SU-DHL-6 (cell line): Measurements from ENCODE around the gene MACIR.

ENCODE experiments used
- H2AFZ ChIP-seq: fragments of 200-600 bp; sonication (generic); 2 replicates; pipeline ENCODE4 v1.6.1; 2014; ENCODE audit warnings: low read depth, mild to moderate bottlenecking, moderate library complexity, mixed read lengths, antibody characterized with exemption, low read length; ENCODE audit not compliant: severe bottlenecking
- H3F3A ChIP-seq: fragments of 200-600 bp; shearing (Covaris generic); 2 replicates; pipeline ENCODE4 v1.6.0; 2016; ENCODE audit warnings: antibody characterized with exemption, mild to moderate bottlenecking; ENCODE audit not compliant: insufficient read depth
- H3K27ac ChIP-seq: fragments of 200-600 bp; sonication (generic); 2 replicates; pipeline ENCODE4 v1.5.1; 2016; ENCODE audit warnings: low read depth, mild to moderate bottlenecking, low read length, moderate library complexity, mixed read lengths
- H3K27me3 ChIP-seq: fragments of 200-600 bp; sonication (generic), shearing (Covaris generic); 2 replicates; pipeline ENCODE4 v1.6.0; 2014; ENCODE audit warnings: mild to moderate bottlenecking, low read length
- H3K36me3 ChIP-seq: fragments of 200-600 bp; sonication (generic); 2 replicates; pipeline ENCODE4 v1.6.1; 2014; ENCODE audit warnings: mild to moderate bottlenecking, low read length, mixed read lengths
- H3K4me2 ChIP-seq: fragments of 300-600, 200-600 bp; shearing (Covaris generic), sonication (generic); 2 replicates; pipeline ENCODE4 v1.6.0; 2014; ENCODE audit warnings: low read length, low read depth, mild to moderate bottlenecking; ENCODE audit not compliant: poor library complexity, severe bottlenecking
- H3K4me3 ChIP-seq: fragments of 200-600 bp; sonication (generic); 2 replicates; pipeline ENCODE4 v1.5.1; 2014; ENCODE audit warnings: antibody characterized with exemption, low read length, mild to moderate bottlenecking, mixed read lengths; ENCODE audit not compliant: insufficient read depth, poor library complexity, severe bottlenecking
- H3K79me2 ChIP-seq: fragments of 200-600 bp; sonication (generic); 2 replicates; pipeline ENCODE4 v1.6.1; 2014; ENCODE audit warnings: mild to moderate bottlenecking, low read length, moderate library complexity; ENCODE audit not compliant: insufficient read depth
- H3K9ac ChIP-seq: fragments of 200-600 bp; sonication (generic); 2 replicates; pipeline ENCODE4 v1.7.0; 2014; ENCODE audit warnings: mild to moderate bottlenecking, low read length
- H3K9me2 ChIP-seq: fragments of 200-600 bp; sonication (generic); replicated peaks from 2 replicates; pipeline ENCODE4 v1.6.1; 2014; ENCODE audit warnings: low read length; ENCODE audit not compliant: insufficient read depth
- H3K9me3 ChIP-seq: fragments of 200-600 bp; sonication (generic); 2 replicates; pipeline ENCODE4 v1.6.1; 2014; ENCODE audit warnings: low read length, mixed read lengths; ENCODE audit not compliant: insufficient read depth
- H4K20me1 ChIP-seq: fragments of 200-600 bp; sonication (generic); 2 replicates; pipeline ENCODE4 v1.6.1; 2014; ENCODE audit warnings: low read depth, mild to moderate bottlenecking, antibody characterized with exemption, low read length, moderate library complexity, mixed read lengths
- EZH2phosphoT487 ChIP-seq: fragments of 200-600 bp; sonication (generic), shearing (Covaris generic); conservative IDR thresholded peaks from 2 replicates; pipeline ENCODE4 v1.6.1; 2018; ENCODE audit warnings: mild to moderate bottlenecking, antibody characterized with exemption, low read length, moderate library complexity, mixed read lengths
- TF ChIP-seq, protein P1 (sequence below): fragments of 200-600 bp; sonication (generic); IDR thresholded peaks from one replicate; pipeline ENCODE4 v1.5.1; 2017; ENCODE audit warnings: antibody characterized with exemption, mild to moderate bottlenecking, low read length, moderate library complexity; ENCODE audit not compliant: insufficient read depth, poor library complexity, severe bottlenecking

The MACIR gene

DNA sequence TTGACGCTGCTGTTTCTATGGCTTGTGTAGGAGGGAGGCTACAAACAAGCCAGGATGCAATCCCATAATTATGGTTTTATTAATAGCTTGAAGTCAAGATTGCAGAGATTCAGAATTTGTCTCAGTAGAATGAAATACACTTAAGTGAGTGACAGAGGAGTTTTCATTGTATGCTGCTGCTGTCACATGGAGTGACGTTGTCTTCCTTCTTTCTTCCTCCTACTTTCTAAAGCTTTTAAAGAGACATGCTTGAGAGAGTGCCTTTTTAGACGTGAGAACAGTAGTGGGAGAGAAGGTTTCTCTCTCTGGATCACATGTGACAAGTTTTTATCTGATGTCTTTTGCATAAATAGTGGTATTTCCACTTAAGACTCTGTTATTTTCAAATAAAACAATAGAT, 48.9 kb downstream of the MACIR start:
- H4K20me1 ChIP-seq: no peaks in the 10 kb centered on the region
- no peak overlapping the region for H3K4me3 ChIP-seq
- TF ChIP-seq, protein P1, sequence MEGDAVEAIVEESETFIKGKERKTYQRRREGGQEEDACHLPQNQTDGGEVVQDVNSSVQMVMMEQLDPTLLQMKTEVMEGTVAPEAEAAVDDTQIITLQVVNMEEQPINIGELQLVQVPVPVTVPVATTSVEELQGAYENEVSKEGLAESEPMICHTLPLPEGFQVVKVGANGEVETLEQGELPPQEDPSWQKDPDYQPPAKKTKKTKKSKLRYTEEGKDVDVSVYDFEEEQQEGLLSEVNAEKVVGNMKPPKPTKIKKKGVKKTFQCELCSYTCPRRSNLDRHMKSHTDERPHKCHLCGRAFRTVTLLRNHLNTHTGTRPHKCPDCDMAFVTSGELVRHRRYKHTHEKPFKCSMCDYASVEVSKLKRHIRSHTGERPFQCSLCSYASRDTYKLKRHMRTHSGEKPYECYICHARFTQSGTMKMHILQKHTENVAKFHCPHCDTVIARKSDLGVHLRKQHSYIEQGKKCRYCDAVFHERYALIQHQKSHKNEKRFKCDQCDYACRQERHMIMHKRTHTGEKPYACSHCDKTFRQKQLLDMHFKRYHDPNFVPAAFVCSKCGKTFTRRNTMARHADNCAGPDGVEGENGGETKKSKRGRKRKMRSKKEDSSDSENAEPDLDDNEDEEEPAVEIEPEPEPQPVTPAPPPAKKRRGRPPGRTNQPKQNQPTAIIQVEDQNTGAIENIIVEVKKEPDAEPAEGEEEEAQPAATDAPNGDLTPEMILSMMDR: no peak
- no peak for TF ChIP-seq EZH2phosphoT487
- H3K36me3 ChIP-seq: no peaks in the 10 kb centered on the region
- no peaks in the 10 kb centered on the region for H3K9me3 ChIP-seq
- no peaks in the 10 kb centered on the region for H3K79me2 ChIP-seq
- no peak overlapping the region for H3K4me2 ChIP-seq
- H3K27me3 ChIP-seq: no peaks in the 10 kb centered on the region
- H3K9ac ChIP-seq: no peak overlapping the region
- no peaks in the 10 kb centered on the region for H3F3A ChIP-seq
- H3K9me2 ChIP-seq: no peaks in the 10 kb centered on the region
- H3K27ac ChIP-seq: no peak overlapping the region
- H2AFZ ChIP-seq: no peak overlapping the region

DNA sequence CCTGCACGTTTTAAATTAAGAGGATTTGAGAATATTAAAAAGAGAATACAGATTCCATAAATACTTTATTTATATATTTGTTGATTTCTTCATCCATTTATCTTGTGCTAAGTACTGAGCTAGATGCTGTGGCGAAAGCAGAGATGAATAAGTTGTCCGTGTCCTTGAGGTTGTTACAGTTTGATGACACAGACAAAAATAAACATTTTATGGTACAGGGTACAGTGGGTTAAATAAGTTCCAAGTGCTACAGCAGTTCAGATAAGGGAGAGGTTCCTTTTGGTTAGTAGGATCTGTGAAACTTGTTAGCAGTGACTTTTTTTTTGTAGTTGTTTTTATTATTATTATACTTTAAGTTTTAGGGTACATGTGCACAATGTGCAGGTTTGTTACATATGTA, 50.2 kb downstream of the MACIR start:
- TF ChIP-seq, protein P1: no peak
- Histone ChIP-seq H3K9me2 (no peaks in the 10 kb centered on the region), H3K4me2 (no peak overlapping the region), H3K9ac (no peak overlapping the region), H3K4me3 (no peak overlapping the region), H2AFZ (no peak overlapping the region), H3K9me3 (no peaks in the 10 kb centered on the region), H3K79me2 (no peaks in the 10 kb centered on the region), H3K36me3 (no peaks in the 10 kb centered on the region), H3K27ac (no peak overlapping the region), H3F3A (no peaks in the 10 kb centered on the region), H4K20me1 (no peaks in the 10 kb centered on the region), H3K27me3 (no peaks in the 10 kb centered on the region)

DNA sequence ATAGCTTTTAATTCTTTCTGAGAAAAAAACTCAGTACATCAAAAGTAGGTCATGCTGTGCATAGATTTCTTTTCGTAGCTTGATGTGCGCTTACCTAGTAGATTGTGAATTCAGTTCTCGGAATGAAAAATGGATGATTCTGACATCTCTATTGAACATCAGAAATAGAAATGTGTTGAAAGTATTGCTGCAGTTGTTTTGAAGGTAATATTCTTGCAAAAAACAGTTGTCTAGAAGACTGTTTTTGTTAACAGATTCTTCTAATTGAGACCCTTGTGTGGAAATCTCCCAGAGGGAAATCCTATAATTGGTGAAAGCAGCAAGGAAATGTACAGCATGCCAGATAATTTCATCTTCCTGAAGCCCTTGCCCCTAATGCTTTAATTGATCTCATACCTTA, 54.5 kb downstream of the MACIR start:
- Histone ChIP-seq H3K36me3 (no peaks in the 10 kb centered on the region), H3K9ac (no peak overlapping the region), H3K9me2 (no peaks in the 10 kb centered on the region), H3K4me3 (no peak overlapping the region), H3K27ac (no peak overlapping the region), H4K20me1 (no peaks in the 10 kb centered on the region), H3K4me2 (no peak overlapping the region), H2AFZ (no peak overlapping the region), H3F3A (no peaks in the 10 kb centered on the region), H3K9me3 (no peaks in the 10 kb centered on the region), H3K27me3 (no peaks in the 10 kb centered on the region), H3K79me2 (no peaks in the 10 kb centered on the region)
- TF ChIP-seq EZH2phosphoT487: no peak
- TF ChIP-seq, protein P1: no peak

DNA sequence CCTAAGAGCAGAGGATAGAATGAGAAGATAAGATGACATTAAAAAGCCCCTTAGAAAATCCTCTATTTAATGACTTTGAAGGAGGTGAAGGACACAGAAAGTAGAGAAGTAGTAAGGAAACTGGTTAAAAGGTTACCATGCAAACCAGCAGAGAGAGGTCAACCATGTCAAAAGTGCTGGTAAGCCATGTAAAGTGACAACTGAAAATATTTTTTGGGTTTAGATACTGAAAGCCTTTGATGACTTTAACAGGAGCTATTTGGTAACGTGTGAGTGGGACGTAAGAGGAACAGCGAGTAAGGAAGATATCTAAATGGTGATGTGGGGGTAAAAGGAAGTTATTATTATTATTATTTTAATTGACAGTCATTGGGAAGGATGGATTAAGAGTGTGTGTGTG, 56.9 kb downstream of the MACIR start:
- no peak overlapping the region for H2AFZ ChIP-seq
- TF ChIP-seq, protein P1: no peak
- TF ChIP-seq EZH2phosphoT487: no peak
- H3K9me3 ChIP-seq: no peaks in the 10 kb centered on the region
- H3K79me2 ChIP-seq: no peaks in the 10 kb centered on the region
- H4K20me1 ChIP-seq: no peaks in the 10 kb centered on the region
- no peaks in the 10 kb centered on the region for H3K9me2 ChIP-seq
- H3K4me3 ChIP-seq: no peak overlapping the region
- H3K4me2 ChIP-seq: no peak overlapping the region
- no peaks in the 10 kb centered on the region for H3K36me3 ChIP-seq
- H3K27me3 ChIP-seq: no peaks in the 10 kb centered on the region
- H3K27ac ChIP-seq: no peak overlapping the region
- no peaks in the 10 kb centered on the region for H3F3A ChIP-seq
- H3K9ac ChIP-seq: no peak overlapping the region
